Measurements from ENCODE around the gene ACBD3.

ACBD3 gene

DNA sequence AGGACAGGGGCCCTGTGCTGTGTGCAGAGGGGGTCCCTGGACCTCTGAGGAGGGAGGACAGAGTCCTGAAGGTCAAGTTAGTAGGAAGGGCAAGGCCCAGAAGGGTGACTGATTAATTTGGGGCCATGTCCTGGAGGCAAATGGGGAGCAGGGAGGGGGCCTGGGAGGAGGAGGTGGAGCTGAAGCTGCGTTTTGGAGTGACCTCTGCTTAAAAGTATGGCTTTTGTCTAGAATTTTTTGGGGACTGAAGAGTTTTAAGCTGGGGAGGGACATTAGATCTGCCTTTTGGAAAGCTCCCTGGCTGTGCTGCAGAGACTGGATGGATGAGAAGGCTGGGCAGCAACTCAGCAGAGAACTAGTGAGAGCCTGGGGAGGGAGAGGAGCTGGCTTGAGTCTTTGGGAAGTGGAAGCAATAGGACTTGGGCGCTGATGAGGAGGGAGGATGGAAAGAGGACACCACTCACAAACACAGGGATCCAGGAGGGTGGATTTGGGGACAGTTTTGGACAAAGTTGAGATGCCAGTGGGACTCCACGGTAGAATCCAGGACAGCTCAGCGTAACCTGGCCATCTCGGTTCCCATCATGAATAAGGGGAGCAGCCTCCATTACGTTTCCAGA lies 52.9 kb downstream of the ACBD3 start:
- DNase-seq, result no peak

DNA sequence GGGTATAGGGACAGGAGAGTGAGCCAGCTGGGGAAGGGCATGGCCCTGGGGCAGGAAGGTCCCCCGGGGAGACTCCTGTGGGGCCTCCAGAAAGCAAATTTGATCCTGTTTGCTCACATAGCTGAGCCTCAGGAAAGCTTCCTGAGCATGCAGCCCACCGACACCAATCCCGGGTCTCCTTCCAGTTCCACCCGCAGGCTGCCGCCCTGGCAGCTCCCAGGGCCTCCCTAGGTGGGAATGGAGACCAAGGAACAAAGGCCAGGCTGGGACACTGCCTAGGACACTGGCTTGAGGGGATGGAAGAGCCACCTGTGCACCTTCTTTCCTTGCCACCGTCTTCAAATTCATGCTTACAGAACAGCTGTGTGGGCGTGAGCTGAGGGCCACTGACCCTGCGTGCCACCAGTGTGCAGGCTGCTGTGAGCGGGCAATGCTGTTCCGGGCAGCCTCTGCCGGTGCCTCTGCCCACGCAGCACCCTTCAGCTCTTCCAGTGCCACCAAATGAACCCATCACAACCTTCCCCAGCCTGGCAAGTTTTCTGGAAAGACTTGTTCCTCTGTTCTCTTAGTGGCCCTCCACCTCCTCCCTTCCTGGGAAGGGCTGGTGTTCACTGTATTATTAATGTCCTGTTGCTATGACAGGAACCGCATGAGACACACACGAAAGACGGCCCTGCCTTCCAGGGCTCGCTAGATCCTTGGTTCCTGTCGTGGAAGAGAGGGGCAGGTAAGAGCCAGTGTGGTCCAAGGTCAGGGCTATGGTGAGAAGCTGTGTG lies 53.6 kb downstream of the ACBD3 start:
- DNase-seq, result no peak

DNA sequence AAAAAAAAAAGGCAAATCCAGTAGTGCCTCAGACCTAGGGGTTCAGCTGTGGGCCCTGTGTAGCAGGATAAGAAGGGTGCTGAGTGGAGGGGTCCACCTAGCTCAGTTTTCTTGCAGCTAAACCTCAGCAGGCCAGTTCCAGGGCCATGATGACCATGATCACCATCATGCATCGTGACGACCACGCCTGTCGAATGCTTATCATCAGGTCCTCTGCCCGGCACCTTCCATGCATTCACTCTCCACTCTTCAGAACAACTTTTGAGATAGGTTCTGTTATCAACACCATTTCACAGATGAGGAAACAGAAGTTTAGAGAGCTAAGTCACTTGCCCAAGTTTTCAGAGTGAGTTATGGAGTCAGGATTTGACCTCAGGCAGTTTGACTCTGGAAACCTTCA lies 54.9 kb downstream of the ACBD3 start:
- no peak for DNase-seq

DNA sequence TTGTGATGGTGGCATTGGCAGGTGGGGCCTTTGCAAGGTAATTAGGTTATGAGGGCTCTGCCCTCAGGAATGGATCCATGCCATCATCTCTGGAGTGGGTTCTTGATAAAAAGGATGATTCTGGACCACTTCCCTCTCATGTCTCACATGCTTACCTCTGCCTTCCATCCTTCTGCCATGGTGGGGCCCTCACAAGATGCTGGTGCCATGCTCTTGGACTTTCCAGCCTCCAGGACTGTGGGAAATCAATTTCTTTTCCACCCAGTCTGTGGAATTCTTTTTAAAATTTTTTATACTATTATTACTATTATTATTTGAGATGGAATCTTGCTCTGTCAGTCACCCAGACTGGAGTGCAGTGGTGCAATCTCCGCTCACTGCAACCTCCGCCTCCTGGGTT lies 57.3 kb downstream of the ACBD3 start:
- no peak for DNase-seq

DNA sequence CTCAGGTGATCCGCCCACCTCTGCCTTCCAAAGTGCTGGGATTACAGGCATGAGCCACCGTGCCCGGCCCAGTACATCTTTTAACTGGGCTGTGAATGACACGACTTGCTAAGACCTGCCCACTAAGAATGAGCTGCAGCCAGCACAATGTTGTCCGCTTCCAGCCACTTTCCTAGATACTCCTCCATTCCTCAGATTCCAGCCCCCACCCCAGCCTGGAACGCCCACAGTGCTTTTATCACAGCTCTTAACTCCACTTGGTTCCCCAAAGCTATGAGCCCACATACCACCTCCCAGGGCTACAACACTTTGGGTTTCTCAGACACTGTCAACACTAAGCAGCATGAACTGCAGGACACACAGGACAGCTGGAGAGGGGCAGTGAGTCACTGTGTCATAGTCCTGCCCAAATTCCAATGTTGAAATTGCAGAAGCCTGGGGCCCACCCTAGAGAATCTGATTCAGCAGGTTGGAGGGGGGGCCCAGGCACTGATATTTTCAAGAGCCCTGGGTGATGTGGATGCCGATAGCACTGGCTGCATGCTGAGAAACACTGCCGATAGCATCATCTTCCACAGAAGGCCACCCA lies 58.0 kb downstream of the ACBD3 start:
- DNase-seq, result no peak

DNA sequence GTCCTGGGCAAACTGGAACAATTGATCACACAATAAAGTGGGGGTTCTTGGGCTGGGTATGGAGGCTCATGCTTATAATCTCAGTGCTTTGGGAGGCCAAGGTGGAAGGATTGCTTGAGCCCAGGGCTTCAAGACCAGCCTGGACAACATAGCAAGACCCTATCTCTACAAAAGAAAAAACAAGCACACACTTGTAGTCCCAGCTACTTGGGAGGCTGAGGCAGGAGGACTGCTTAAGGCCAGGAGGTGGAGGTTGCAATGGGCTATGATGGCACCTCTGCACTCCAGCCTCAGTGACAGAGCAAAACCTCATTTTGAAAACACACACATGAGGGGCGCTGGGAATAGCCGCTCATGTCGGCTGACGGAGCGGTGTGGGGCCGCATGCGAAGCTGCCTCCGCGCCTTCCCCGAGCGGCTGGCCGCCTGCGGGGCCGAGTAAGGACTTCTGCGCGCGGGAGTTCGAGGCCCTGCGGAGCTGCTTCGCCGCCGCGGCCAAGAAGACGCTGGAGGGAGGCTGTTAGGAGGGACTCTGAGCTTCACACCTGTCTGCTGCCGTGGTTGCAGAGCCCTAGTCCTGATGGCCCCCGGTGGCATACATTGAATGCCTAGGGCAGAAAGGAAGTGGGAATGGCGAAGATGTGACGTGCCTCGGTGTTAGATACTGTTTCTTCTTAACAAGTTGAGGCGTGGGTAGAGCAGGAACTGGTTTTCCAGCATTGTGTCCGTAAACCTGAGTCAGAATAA lies 59.5 kb downstream of the ACBD3 start:
- DNase-seq, result no peak

DNA sequence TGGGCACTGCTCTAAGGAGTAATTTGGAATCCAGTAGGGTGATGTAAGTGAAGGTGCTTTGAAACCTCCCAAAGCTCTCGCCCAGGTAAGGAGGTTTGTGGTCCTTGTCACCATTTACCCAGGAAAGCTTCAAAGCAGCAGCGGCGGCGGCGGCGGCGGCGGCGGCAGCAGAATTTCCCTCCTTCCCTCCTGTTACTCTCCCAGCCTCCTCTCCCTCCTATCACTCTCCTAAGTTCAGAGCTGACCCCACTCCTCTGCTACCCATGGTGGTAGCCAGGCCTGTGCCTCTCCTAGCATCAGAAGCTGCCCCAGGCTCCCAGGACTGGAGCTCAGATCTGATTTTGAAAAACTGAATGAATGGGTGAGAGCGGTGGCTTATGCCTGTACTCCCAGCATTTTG lies 60.7 kb downstream of the ACBD3 start:
- DNase-seq, result no peak

DNA sequence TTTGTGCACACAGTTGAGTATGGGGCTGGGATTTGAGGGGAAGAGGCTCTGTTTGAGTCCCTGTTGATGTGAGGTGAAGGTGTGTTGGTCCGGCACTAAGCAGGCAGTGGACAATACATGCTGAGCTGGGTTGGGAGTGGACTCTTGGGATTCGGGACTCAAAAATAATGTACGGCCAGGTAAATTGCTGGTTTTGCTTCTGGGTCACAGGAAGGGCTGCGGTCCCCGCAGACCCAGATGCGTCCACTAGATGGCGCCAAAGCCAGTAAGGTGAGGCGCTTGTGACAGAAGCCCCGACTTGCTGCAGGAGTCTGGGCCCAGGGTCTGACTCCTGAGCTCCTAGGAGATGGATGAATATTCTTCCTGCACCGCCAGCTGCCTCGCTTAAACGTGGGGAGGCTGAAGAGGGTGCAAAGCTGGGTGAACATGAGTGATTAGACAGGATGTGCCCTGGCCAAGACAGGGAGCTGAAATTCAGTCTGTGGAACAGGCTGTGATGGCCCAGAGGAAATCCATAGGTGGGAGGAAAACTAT lies 61.4 kb downstream of the ACBD3 start:
- no peak for DNase-seq

DNA sequence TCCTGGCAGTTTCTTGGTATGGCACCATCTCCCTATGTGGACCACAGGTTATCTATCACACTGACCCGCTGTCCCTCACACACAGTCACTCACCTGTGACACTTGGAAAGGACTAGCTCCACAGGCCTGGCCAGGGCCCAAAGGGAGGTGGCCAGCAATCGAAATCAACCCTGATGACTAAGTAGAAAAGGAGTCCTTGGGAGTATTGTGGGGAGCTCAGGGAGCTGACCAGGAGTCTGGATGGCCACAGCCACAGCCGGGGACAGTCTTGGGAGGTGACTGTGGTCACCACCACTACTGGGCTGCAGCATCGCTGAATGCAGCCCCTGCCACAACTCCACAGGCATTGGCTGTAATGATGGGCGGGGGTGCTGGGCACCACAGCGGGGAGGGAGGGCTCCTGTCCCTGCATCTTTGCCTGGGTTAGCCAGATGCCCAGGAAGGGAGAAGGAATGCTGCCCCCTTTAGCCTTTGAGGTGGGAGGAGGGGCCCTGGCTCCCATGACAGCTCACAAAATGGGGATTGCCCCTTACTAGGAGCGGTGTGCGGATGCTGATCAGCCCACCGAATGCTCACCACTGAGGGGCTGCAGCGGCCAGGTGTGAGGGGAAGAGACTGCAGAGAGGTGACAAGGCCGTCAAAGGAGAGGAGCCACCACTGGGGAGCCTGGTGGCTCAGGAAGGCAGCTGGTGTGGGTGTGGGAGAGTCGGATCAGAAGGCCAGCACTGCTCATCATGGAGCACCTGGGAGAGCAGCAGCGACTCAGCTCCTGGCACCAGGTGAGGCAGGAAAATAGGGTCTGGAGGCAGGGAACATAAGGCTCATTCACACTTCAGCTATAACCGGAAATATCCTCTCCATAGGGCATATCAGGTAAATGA lies 62.7 kb downstream of the ACBD3 start:
- no peak for DNase-seq

DNA sequence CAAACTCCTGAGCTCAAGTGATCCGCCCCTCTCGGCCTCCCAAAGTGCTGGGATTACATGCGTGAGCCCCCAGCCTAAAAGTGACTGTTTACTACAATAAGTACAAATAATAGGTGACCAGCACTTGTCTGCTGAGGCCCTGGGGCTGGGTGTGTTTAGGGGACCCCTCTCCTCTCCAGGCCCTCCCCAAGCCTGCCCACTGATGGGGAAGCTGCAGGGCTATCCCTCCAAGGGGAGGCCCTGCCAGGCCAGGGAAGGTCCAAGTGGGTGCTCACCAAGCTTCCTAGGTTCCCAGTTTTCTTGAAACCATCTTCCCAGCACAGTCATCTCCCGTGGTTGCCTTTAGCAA lies 63.4 kb downstream of the ACBD3 start:
- no peak for DNase-seq

DNA sequence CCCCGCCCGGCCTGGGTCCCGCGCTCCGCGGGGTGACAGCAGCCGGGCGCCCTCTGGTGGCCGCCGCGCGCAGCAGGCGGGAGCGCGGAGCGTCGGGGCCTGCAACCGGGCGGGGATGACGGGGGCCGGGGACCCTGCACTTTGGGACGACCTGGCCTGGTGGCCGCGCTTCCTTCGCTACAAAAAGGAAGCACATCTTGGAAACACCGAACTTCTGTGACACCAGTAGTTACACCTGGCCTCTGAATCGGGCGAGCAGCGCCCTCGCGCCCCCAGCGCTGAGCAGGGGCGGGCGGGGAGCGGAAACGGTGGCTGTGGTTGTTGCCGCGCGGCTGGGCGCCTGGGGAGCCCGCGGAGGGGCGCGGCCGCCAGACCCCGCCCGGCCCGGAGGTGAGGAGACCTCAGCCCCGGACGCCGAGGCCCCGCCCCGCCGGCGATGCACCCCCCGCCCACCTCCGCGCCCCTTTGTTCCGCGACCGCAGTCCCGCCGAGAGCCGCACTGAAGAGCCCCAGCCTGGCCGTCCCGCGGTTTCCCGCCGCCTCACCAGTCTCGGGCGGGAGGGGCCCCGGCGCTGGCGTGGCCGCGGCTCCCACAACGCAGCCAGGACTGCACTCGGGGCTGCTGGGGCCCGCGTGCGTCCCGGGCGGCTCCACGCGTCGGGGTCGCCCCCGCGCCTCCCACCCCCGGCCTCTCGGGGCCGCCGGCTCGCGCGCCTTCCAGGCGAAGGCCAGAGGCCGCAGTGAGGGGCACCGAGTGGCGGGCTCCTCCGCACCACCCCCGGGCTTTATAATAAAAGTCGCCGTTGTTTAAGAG lies 64.7 kb downstream of the ACBD3 start:
- DNase-seq, result no peak

DNA sequence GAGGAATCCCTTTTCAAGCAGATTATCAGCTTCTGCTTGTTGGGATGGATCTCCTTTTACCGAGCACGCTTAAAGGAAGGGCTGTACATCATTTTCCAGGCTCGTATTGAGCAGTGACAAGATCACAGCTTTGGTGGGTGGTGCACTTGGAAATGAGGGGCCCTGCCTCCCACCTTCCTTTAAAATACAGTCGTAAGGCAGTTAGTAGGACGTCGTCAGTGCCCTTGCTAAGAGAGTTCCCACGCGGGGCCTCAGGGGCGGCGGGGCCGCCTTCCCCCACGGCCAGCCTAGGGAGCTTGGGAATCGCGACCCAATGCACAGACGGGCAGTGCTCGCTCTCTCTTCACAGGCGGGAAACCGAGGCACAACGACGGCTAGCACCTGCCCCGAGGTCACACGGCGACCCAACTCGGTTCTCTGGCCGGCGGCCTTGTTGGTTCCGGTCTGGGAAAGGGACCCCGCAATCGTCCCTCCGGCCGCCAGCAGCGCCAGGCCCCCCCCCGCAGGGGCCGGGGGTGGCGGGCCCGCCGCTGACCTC lies 65.4 kb downstream of the ACBD3 start:
- no peak for DNase-seq

DNA sequence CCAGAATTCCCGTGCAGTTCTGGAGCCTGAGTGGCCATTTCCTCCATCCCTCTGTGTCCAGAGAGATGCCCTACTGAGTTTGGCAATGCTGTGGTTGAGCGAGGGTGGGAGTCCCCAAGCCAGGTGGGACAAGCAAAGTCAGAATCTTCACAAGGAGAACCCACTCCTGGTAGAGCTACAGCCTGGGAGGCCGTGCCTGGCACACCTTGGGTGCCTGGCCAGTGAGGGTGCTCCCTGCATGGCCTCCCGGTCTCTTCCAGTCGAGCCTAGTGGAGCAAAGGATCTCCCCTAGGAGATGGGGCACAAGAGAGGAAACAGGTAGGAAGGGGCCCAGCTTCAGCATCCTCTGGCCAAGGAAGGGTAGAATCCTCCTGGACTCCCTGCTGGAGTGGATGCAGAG lies 66.1 kb downstream of the ACBD3 start:
- no peak for DNase-seq

DNA sequence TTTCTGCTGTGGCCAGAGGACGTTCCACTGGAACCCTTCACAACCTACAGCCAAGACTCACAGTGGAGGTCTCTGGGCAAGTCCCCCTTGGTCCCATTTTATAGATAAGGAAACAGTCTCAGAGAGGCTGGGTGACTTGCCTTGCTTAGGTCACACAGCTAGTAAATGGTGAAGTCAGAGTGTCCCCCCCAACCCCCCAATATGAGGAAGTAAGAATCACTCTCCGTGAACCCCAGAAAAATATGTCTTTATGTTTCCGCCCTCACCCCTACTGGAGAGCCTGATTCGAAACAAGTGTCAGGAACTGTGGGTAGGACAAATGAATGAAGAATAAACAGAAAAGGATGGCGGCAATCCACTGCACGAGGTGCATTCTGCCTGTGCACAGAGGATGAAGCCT lies 67.4 kb downstream of the ACBD3 start:
- no peak for DNase-seq

DNA sequence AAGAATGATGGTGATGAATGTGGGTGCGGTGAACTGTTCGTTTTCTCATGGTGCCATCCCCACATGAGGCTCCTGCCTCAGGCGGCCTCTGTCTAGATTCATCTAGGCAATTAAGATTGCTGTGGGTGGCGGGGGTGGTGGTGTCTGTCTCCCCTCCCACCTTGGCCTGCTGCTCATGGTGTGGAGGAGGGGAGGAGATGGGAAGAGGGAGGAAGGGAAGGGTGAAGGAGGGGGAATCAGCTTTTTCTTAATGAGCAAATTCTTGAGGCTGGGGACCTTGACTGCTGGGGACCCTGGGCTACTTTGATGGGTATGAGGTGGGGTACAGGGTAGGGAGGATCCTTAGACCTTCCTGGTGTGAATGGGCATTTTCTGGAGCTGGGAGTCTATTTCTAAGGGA lies 68.2 kb downstream of the ACBD3 start:
- DNase-seq, result no peak

DNA sequence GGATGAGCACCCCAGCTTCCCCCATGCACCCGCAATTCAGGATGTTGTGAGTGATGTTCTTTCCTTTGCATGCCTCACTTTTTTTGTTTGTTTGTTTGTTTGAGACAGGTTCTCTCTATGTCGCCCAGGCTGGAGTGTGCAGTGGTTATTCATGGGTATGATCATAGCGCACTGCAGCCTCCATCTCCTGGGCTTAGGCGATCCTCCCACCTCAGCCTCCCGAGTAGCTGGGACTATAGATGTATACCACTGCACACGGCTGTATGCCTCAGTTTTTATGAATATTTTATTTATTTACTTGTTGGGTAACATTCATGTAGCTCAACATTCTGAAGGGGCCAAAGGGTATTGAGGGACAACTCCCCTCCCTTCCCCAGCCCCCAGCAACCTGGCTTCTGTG lies 69.2 kb downstream of the ACBD3 start:
- DNase-seq, result no peak

DNA sequence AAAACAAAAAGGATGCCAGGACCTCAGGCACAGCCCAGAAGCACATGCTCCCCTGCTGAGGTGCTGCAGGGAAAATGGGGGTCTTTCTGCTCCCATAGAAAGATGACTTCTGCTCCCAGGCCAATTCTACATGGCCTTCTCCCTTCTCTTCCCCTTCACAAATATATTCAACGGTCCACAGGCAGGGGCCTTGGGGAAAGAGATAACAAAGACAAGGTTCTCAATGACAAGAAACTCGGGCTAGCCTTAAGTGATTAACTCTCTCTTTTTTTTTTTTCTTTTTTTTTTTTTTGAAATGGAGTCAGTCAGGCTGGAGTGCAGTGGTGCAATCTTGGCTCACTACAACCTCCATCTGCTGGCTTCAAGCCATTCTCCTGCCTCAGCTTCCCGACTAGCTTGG lies 69.9 kb downstream of the ACBD3 start:
- no peak for DNase-seq

DNA sequence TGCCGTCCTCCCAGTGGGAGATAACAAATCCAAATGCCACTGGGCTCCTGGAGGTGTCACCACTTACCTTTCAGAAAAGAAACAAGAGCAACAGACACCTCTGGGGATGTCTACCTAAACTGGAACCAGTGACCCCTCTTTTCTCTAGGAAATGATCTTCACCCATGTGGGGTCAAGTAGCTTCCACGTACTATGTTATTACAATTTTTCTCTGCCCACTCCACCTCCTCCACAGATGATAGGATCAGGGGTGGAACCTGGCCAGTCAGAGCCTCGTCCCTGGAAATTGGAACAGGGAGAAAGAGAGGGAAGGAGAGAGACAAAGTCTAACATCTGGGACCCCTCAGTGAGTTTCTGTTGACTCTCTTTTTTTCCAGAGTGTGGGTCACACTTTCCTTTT lies 73.9 kb downstream of the ACBD3 start:
- DNase-seq, result no peak

DNA sequence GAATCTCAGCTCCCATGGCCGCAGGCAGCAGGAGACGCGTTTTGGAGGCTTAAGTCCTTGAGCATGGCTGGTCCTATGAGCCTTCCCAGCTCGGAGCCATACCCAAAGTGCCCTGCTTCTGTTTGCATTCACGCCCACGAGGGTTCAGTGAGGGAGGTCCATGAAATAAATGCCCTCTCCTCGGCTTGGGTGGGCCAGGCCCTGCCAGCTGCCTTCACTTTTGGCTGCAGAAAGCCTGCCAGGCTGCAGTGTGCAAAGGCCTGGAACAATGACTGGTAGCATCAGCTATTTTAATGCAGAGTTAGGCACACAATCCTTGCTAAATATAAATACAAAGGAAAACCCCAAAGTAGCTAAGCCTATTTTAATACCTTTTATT lies 74.7 kb downstream of the ACBD3 start:
- DNase-seq, result no peak

DNA sequence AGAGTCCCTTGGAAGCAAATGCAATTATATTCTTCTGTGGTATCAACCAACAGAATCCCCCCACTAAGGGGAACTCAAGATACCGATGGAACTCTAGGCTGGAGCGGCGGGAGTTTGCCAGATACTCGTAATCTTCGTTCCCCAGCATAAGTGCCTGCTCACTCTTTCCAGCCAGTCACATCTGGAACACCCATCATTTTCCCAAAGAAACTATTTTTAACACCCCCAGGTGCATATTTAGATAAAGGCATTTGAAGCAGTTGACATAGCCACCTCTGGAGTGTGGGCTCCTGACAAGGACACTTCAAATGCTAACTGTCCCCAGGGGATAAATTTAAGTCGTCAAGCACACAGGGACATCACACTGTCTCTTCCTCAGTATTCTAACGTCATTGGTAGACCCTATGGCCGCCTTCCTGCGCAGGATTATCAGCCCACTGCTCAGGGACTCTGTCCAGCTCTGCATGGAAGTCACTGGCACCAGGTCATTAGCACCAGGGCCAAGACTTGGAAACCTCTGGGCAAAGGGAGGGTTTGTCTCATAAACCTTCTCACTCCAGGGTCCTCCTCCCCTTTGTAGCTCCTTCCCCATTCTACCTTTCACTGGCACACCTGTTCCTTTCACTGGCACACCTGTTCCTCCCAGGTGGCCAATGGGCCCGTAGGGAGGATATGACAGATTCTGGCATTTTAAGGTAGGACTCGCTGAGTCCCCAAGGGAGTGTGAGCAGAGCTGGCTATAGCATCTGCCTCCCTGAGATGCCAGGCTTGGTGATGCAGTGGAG lies 75.3 kb downstream of the ACBD3 start:
- DNase-seq, result no peak
